Activated CD4-positive, CD25-positive, alpha-beta regulatory T cell (primary cell): Measurements from ENCODE around the gene MRPL11.
"Not testable (repeated sequence)": the region's sequence is repeated elsewhere in the genome, so short reads cannot be mapped to it uniquely, and the experiment has no call there.

Source experiments
- DNase-seq, 4 experiments: peaks; one replicate each; lab custom pipeline; 2025; lab: John Stamatoyannopoulos, UW

The MRPL11 gene

DNA sequence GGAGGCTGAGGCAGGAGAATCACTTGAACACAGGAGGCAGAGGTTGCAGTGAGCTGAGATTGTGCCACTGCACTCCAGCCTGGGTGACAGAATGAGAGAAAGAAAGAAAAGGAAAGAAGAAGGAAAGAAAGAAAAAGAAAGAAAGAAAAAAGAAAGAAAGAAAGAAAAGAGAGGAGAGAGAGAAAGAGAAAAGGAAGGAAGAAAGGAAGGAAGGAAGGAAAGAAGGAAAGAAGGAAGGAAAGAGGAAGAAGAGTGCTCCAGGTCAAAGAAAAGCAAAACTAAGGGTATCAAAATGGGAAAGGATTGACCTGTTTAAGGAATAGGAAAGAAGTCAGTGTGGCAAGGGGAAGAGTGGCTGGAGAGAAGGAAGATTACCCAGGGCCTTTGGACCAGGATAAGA lies 7.4 kb downstream of the MRPL11 start:
- not testable (repeated sequence) for DNase-seq

DNA sequence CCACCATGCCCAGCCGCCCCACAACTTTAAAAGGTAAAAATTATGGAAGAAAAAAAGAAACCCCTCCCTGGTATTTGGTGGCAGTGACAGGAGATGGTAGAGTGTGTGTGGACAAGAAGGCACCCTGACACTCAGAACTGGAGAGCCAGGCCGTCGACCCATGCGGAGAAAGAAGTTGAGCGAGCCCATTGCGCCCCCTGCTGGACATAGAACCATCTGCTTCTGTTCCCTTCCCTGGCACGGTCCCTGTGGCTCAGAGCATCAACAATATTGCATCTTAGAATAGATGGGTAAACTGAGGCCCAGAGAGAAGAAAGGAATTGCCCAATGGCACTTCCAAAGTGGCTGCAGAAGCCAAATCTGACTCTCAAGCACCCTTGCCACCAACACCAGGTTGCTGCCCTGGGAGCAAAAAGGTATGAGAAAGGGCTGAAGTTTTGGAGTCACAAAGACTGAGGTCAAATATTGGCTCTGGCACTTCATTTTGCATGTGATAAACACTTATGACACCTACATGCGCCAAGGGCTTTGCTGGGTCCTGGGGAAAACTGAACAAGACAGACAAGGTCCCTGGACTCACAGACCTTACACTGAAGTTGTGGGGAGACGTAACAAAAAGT lies 8.6 kb downstream of the MRPL11 start:
- DNase-seq, result peak; percentile 42 to 70 (median 52)

DNA sequence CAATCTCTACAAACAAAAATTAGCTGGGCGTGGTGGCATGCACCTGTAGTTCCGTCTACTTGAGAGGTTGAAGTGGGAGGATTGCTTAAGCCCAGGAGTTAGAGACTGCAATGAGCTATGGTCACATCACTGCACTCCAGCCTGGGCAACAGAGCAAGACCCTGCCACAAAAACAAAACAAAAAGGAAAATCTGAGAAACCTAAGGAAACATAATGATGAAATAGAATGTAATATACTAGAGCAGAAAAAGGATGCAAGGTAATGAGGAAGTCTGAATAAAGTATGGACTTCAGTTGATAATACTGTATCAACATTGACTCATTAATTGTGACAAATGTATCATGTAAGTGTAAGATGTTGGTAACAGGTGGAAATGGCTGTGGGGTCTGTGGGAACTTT lies 9.7 kb downstream of the MRPL11 start:
- no peak for DNase-seq

DNA sequence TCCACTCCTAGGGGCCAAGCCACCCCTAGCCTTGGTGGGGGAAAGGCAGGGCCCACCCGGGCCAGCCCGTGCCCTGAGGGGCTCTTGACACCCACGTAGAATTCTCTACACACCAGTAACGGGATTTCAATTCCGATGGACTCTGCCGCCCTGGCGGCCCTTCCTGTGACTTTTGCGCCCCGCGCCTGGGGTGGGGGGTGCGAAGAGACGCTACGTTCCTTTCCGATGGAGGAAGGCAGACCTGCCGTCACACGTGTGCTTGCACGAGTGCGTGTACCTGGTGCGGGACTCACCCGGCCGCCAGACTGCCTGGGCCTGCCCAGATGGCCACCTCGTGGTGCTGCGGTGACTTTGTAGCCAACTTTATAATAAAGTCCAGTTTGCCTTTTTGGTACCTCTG lies 12.3 kb downstream of the MRPL11 start:
- DNase-seq, result no peak

DNA sequence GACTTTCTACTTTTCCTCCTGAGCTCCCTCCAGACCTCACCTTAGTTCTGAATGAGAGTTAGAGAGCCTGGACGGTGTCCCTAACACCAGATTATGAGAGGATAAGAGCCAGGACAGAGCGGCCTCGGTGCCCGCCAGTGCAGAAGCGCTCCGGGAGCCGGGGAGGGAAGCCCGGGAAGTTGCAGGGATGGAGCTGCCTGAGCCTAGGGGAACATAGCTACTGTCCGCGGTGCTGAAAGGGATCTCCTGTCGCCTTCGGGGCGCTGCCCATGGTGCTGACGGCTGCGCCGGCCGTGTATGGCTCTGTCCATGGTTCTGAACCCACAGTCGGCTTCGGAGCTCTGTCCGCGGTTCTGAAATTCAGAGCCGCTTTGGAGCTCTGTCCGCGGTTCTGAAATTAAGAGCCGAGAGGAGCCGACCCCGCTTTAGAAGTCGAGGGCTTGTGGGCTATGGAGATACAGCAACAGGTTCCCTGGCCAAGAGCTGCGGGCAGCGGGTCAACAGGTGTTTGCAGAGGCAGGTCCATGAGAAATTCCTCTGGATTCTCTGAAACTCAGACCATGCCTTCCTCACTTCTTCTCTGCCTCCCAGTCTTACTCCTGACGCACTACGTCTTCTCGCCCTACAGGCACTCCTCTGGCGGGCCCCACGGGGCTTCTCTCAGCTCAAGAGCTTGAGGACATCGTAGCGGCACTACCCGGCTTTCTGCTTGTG lies 17.0 kb downstream of the MRPL11 start:
- peak; percentile 60 to 74 (median 71) for DNase-seq

DNA sequence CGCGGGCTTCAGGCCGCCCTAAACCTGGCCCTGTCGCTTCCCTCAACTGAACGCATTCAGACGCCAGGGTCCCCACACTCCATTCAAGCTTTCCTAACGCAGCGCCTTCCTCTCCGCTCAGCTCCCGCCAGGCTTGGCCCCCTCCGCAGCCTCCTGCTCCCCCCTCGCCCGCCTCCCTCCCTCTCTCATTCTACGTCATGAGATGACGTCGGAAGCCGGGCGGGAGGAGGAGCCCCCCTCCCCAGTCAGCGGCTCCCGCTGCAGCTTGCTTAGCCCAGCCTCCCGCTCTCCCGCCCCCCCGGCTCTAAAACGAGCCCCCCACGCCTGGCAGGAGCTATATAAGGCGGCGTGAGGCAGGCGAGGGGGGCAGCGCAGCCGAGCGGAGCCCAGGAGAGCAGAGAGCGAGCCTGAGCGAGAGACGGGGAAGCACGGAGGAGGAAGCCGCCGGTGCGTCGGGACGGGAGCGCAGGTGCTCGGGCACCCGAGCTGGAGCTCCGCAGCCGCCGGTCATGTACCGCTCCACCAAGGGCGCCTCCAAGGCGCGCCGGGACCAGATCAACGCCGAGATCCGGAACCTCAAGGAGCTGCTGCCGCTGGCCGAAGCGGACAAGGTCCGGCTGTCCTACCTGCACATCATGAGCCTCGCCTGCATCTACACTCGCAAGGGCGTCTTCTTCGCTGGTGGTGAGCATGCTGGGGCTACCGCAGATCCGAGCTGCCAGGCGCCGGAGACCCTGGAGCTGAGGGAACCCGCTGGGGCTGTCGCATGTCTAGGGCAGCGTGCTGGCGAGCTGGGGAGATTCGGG lies 17.8 kb downstream of the MRPL11 start, which contains the start of gene NPAS4:
Gene NPAS4, plus strand, starts transcription at position 365 of the 806 bp plus-strand sequence. Its CDS starts 145 bp downstream, at position 510.
- no peak for DNase-seq

DNA sequence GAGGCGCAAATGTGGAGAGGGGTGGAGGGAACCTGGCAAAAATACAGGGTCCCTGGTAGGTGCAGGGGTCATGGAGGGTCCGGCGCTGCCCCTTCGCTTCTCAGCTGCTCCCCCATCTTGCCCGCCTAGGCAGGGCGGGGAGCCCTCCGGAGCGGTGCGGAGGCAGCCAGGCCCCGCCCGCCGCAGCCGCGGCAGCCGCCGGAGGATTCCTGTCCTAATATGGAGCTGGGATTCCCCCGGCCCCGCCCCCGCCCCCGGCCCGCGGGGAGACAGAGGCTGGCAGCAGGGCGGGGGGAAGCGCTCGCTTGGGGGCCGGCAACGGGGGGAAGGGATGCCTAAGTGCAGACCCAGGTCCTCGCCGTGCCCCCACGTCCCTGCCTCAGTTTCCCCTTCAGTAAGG lies 18.8 kb downstream of the MRPL11 start:
- DNase-seq, result no peak

DNA sequence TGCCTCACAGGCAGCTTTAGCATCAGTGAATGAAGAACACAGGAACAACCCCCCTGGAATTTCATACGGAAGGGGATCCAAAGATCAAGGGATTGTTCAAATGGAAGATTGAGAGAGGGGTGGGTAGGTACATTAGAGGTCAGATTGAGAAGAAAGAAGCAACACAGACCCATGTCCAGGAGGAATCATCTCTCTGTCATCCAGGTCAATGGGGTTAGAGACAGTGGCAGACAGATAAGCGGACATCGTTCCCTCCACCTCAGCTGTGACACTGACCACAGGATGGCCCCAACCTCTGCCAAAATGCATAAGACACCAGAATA lies 19.7 kb downstream of the MRPL11 start:
- DNase-seq, result no peak

DNA sequence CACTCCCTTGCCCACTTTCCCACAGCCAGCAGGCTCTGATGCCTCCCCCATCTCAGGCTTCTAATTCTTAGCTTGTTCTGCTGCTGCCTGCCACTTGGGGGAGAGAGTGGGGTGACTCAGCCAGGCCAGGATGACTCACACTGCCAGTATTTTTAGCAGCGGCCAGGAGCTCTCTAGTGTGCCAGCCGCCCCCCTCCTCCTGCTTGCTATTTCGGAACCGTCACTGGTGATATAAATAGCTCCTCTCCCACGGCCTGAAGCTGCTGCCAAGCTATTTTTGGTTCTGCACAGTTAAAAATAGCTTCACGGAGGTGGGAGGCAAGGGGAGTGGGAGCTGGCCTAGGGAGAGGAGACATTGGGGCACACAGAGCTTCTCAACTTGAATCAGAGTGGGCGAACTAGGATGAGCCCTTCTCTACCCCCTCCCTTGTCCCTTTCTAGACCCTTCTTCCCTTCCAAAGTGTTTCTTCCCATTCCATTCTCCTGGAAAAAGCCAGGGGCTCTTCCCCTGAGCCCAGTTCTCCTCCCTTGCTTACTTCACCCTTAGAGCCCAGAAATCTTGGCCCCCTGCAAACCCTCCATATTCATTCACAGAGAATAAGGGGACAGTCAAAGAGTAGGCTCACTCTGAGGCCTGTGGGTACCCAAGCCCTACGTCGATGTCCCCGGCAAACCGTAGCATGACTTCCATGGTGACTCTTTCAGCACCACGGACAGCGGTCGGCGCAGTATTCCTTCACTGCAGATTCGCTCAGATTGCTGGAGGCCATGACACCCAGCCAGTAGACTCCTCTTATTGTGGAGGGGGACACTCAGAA lies 20.3 kb downstream of the MRPL11 start:
- DNase-seq, result peak in 3 of 4 experiments; percentile 26 to 38 (median 32)

DNA sequence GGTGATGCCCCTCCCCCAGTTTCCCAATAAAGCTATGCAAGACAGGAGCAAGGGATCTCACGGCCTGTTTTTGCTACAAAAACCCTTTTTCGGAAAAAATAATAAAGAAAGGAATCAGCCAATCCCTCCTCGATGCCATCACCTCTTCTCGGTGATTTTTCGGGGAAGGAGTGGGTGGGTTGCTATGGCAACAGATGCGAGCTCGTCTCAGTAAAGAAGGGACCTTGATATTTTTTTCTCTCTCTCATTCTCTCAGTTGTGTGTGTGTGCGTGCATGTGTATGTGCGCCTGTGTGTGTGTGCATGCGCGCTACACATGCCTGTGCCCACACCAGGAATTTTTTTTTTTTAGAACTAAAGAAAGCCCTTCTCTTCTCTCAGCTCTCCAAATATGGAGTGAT lies 21.6 kb downstream of the MRPL11 start:
- DNase-seq, result no peak

DNA sequence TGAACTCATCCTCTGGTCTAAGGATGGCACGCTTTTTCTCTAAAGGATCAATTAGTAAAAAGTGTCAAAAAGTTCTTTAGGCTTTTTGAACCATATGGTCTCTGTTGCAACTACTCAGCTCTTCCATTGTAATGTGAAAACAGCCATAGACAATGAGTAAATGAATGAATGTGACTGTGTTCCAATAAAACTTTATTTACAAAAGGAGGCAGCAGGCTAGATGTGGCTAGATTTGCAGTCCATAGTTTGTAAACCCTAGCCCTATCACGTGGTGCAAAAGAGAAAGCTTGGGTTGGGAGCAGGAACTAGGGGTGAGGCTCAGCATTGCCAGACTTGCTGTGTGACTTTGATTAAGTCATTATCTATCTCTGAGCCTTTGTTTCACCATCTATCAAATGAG lies 23.2 kb downstream of the MRPL11 start:
- no peak for DNase-seq

DNA sequence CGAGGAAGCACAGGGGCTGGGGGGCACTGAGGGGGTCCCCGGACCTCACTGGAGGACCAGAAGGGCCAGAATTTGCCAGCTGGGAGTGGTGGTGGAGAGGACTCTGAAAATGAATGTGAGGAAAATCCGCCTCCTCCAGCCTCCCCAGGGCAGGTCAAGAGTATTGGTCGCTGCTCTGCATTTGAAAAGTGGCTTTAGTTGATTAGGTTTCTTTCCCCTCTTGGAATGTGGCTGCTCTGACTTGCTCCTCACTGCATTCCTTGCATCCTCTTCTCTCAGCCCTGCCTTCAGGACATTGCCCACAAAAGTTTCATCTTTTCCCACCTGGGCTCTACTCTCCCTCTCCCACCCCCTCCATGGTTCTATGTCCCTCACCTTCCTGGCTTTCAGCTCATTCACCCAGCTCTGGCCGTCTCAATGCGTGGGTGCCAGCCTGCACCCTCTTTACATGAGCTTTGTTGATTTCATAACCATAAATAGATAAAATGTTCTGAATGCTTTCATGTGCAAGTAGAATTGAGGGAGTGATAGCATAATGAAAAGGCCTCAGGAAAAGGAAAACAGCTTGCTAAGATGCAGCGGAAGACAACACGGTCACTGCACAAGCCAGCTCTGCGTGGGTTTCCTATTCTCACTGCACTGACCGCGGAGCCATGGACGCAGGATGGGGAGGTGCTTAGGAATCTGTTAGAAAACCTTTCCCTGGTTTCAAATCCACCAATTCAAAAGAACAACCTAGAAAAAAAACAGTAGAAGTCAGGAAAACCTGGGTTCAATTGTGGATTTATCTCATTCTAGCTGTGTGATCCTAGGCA lies 24.3 kb downstream of the MRPL11 start:
- no peak for DNase-seq

DNA sequence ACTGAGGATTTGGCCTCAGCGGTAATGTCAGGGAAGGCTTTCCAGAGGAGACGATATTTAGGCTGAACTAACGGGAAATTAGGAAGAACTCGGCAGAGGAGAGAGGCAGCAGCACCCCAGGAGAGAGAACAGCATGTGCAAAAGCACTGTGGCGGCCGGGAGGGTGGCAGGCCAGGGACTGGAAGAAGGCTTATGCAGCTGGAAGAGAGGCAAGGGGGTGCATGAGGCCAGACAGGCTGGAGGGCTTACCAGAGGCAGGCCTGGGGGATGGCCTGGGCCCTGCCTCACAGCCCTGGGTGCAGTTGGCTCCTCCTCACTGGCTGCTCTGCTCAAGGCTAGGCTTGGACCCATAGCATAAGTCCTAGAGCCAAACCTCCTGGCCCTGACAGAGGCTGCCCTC lies 25.5 kb downstream of the MRPL11 start:
- no peak for DNase-seq

DNA sequence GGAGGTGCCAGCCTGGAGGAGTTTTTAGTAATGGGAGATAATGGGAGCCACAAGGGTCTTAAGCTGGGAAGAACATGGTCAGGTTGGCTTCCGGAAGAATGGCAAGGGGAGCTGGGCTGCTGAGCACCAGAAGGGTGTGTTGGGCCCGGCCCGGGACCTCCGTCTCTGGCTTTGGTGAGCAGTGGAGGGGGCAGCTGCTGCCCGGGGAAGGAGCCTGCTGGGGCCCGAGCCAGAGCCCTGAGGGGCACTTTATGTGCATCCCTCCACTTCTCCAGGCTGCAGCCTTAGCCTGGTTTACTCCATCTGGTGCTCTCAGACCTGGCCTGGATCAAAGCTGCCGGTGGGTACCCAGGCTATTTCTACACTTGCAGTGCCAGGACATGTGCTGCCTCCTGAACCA lies 26.5 kb downstream of the MRPL11 start:
- no peak for DNase-seq

DNA sequence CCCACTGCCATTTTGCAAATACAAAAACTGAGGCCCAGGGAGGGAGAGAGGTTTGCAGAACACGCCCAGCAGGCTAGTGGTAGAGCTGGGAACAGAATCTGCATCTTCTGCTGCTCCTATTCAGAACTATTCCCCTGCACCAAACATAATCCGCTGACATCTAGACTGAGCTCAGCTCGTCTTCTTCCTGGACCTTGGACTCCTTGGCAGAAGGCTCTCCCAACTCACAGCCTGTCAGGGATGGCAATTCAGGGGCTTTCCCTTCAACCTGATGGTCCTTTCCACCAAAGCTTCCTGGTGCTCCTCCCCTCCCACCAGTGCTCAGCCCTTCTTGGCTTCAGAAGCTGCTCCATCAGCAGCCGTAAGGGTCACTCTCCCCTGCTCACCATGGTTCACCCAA lies 27.3 kb downstream of the MRPL11 start:
- no peak for DNase-seq

DNA sequence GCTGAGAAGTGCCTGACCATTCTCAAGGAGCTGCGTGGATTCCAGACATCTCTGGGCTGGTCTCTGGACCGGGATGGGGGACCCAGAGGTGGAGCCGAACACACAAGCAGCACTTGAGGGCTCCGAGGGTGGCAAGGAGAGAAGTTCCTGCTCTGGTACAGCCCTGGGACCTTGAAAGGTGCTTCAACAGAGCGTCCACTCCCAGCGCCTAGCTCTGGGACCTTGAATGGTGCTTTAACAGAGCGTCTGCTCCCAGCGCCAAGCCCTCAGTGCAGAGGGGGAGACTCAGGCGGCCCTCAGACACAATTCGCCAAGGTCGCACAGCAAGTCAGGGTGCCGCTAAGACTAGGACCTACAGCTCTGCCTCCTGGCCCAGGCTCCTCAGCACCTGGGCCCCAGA lies 28.5 kb downstream of the MRPL11 start:
- no peak for DNase-seq

DNA sequence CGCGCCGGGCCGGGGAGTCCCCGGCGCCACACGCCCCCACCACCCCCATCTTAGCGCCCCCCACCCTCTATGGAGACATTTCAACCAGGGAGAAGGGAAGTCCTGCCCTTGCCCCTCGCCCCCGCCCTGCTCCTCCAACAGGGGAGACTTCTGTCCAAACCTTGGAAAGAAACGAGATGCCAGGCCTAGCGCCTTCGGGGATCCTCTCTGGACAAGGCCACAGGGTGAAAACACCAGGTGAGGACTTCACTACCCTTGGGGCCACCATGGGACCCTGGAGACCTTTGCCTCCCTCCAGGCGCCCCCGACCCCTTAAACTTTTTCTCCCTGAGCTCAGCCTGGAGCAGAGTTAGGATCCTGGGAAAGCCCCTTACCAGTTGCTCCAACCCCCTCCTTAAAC lies 29.4 kb downstream of the MRPL11 start:
- no peak for DNase-seq

DNA sequence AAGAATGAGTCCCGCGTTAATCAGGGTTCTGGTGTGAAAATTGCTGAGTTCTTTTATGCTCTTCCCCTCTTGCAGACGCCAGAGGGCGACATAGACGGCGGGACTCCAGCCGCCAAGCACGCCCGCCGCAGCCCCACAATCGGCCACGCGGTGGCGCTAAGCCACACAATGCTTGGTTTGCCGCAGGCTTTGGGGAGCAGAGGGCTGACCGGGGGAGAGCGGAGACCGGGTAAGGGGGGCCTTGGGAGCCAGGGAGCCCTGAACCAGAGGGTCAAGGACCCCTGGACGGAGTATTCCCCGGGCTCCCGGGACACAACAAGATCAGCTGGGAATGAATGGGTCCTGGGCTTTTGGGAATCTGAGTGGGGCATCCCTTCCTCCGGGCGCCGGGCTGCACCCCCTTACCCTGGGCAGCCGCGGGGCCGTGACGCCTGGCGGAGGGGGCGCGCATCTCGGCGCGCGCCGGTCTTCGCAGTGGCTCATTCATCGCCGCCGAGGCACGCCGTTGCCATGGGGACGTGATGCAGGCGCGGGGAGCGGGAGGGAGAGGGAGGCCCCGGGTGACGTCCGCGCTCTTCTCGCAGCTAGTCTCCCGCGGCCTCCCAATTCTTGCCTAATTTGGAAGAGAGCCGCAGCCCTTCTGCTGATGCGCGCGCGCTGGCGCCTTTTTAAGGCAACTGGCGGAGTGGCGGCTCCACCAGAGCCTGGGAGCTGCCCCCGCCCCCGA lies 30.0 kb downstream of the MRPL11 start:
- DNase-seq, result peak; percentile 86 to 99 (median 91)

DNA sequence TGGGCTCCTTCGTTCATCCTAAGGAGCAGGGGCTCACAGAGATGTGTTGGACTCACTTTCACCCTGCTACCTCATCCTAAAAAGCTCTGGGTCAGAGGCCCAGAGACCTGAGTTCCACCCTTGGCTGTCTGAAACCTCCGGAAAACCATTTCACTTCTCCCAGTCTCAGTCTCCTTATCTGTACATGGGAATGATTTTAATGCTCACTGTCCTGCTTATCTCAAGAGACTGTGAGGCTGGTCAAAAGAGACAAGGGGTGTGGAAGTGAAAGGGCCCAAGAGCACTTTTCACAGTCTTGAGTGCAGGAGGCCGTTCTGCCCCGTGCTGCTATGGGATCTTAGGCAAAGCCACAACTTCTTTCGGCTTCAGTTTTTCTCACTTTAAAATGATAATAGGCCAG lies 31.0 kb downstream of the MRPL11 start:
- DNase-seq, result no peak

DNA sequence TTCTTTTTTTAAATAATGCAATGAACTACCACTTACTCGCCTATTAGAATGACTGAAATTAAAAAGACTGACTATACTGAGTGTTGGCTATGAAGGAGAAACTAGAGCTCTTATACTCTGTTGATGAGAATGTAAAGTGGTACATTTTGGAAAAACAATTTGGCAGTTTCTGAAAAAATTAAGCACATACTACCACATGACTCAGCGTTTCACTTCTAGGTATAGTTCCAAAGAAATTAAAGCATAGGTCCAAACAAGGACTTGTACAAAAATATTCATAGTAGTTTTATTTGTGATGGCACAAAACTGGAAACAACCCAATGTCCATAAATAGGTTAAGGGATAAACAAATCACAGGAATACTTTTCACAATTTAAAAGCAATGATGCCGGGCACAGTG lies 44.7 kb downstream of the MRPL11 start:
- no peak for DNase-seq

DNA sequence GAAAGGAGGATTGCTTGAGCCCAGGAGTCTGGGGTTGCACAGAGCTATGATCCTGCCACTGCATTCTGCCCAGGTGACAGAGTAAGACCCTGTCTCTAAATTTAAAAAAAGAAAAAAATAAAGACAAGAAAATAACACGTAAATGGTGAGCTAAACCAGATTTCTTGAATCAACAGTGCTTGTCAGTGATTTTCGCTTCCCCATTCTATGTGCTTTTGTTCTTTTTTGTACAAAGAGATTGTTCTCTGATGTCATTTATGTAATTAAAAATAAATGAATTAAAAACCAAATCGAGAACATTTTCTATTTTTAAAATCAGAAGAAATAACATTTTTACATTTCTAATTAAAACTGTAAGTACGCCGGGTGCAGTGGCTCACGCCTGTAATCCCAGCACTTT lies 47.3 kb downstream of the MRPL11 start:
- DNase-seq, result no peak
